Keratinocyte (primary cell): Measurements from ENCODE around the gene PRR7.

ENCODE experiments used
- CTCF ChIP-seq, 3 experiments: IDR thresholded peaks in 1 of 3; conservative IDR thresholded peaks in 1 of 3; optimal IDR thresholded peaks in 1 of 3; 2 replicates in 2 of 3; 3 replicates in 1 of 3; pipeline versions ENCODE3 to v1.5.1; 2011; ENCODE audit warnings: low read length in 3 of 3, mild to moderate bottlenecking in 3 of 3, moderate library complexity in 2 of 3, control low read depth in 1 of 3, inconsistent platforms in 1 of 3; ENCODE audit not compliant: insufficient read depth in 2 of 3; ENCODE audit errors: extremely low read depth in 1 of 3
- EZH2 ChIP-seq: IDR thresholded peaks from one replicate; pipeline ENCODE4 v1.6.1; 2012; ENCODE audit warnings: inconsistent platforms, mild to moderate bottlenecking, low read length, moderate library complexity

GRCh38 chr5:177462021-177462670 is 15.5 kb downstream of the PRR7 start:
- no peak for TF ChIP-seq EZH2
- no peak for TF ChIP-seq CTCF (optimal IDR thresholded peaks at IDR 0.05 in 1 of 3, IDR thresholded peaks at IDR 0.05 in 1 of 3, conservative IDR thresholded peaks at IDR 0.05 in 1 of 3; ENCODE audit: extremely low read depth in 1 of 3, insufficient read depth in 2 of 3, low read length in 3 of 3)
